PC-9 (cell line): ENCODE results near the gene CD93. TPM values are rescaled to one million over a fixed set of nuclear protein-coding genes. Genes with fewer than 3 reads are reported as not detected.

Source experiments
- BruUV-seq: library from RNA; stranded (reverse); fragments of 400-500 nt; replicated peaks from 2 replicates; lab custom pipeline; 2021; lab: Mats Ljungman, UMichigan
- CTCF ChIA-PET: fragments of 300-600 bp; sonication (Branson Sonifier 250); formaldehyde crosslinking; loops from one replicate; lab custom pipeline; 2022; ENCODE audit warnings: antibody characterized with exemption; lab: Charles Lee
- POLR2A ChIA-PET: fragments of 300-600 bp; sonication (Branson Sonifier 250); formaldehyde crosslinking; loops from one replicate; lab custom pipeline; 2022; ENCODE audit warnings: antibody characterized with exemption; ENCODE audit not compliant: unreplicated experiment; lab: Charles Lee
- DNase-seq, 2 experiments: peaks; one replicate each; pipeline versions ENCODE4 v3.0.0 to v3.0.0-alpha.2; 2015 to 2022; ENCODE audit warnings: mixed read lengths in 1 of 2
- H2AFZ ChIP-seq: fragments of 200-600 bp; sonication (generic); 2 replicates; pipeline ENCODE4 v1.8.1; 2017; ENCODE audit warnings: antibody characterized with exemption
- H3F3A ChIP-seq: fragments of 200-600 bp; sonication (generic); 2 replicates; pipeline ENCODE4 v1.8.1; 2017; ENCODE audit warnings: antibody characterized with exemption, mild to moderate bottlenecking, low read depth; ENCODE audit not compliant: insufficient read depth
- H3K27ac ChIP-seq: fragments of 200-600 bp; sonication (generic); 2 replicates; pipeline ENCODE4 v1.6.1; 2016; ENCODE audit warnings: mixed run types
- H3K27me3 ChIP-seq: fragments of 200-600 bp; sonication (generic); 2 replicates; pipeline ENCODE4 v1.6.1; 2016; ENCODE audit warnings: low read depth, mixed run types; ENCODE audit not compliant: insufficient read depth
- H3K36me3 ChIP-seq: fragments of 200-600 bp; sonication (generic); 2 replicates; pipeline ENCODE4 v1.6.1; 2016; ENCODE audit warnings: low read depth, mixed run types
- H3K4me1 ChIP-seq: fragments of 200-600 bp; sonication (generic); replicated peaks from 2 replicates; pipeline ENCODE4 v1.6.1; 2016; ENCODE audit warnings: mixed run types; ENCODE audit not compliant: insufficient read depth
- H3K4me2 ChIP-seq: fragments of 200-600 bp; sonication (generic); 2 replicates; pipeline ENCODE4 v1.6.1; 2017; ENCODE audit warnings: mixed run types
- H3K4me3 ChIP-seq: fragments of 200-600 bp; sonication (generic); 2 replicates; pipeline ENCODE4 v1.6.1; 2016; ENCODE audit warnings: mixed run types
- H3K79me2 ChIP-seq: fragments of 200-600 bp; sonication (generic); 2 replicates; pipeline ENCODE4 v1.6.1; 2017; ENCODE audit warnings: low read depth, mixed run types
- H3K9me2 ChIP-seq: fragments of 200-600 bp; sonication (generic); 2 replicates; pipeline ENCODE4 v1.8.1; 2017; ENCODE audit warnings: mild to moderate bottlenecking; ENCODE audit not compliant: insufficient read depth
- H3K9me3 ChIP-seq: fragments of 200-600 bp; sonication (generic); 2 replicates; pipeline ENCODE4 v1.8.1; 2016; ENCODE audit warnings: low read depth; ENCODE audit not compliant: insufficient read depth
- H4K20me1 ChIP-seq: fragments of 200-600 bp; sonication (generic); 2 replicates; pipeline ENCODE4 v1.8.1; 2017; ENCODE audit not compliant: insufficient read depth
- CTCF ChIP-seq: fragments of 200-600 bp; sonication (generic); conservative IDR thresholded peaks from 2 replicates; pipeline ENCODE4 v1.6.1; 2017; ENCODE audit warnings: mixed run types, antibody characterized with exemption, mild to moderate bottlenecking, moderate library complexity
- EZH2 ChIP-seq: fragments of 200-600 bp; sonication (generic); IDR thresholded peaks from 2 replicates; pipeline ENCODE4 v1.8.0; 2017; ENCODE audit warnings: antibody characterized with exemption, low read depth
- intact Hi-C: fragments of 100-400 bp; cut with micrococcal nuclease; formaldehyde crosslinking; loops from one replicate; pipeline ENCODE4 v1.10.0; 2022; ENCODE audit not compliant: unreplicated experiment
- total RNA-seq: library from RNA; stranded (reverse); gene quantifications from 2 replicates; pipeline ENCODE4 v1.2.3, GENCODE V29; 2021

Gene CD93
- total RNA-seq, 1 experiment from 2014 or later: 0.07 TPM

- Histone ChIP-seq H3K4me3 (no peak overlapping the region), H3K79me2 (no peaks in the 10 kb centered on the region), H3K9me3 (no peaks in the 10 kb centered on the region), H3K4me1 (no peaks in the 10 kb centered on the region), H2AFZ (no peak overlapping the region), H3K4me2 (no peak overlapping the region), H3F3A (peaks cover 6% of the 10 kb centered on the region; the same call in 1 of the 2 replicates), H3K36me3 (no peaks in the 10 kb centered on the region), H3K9me2 (no peaks in the 10 kb centered on the region), H4K20me1 (no peaks in the 10 kb centered on the region), H3K27ac (no peak overlapping the region), H3K27me3 (no peaks in the 10 kb centered on the region)
- no TSS peak for BruUV-seq
- TF ChIP-seq CTCF: no peak
- no peak for TF ChIP-seq EZH2
- intact Hi-C loops: no loop called here
- DNase-seq: no peak
- ChIA-PET POLR2A (no interaction called here), CTCF (no interaction called here)
These were observed 5.6 kb downstream of the CD93 start for GRCh38 chr20:23080521-23080920.

- Histone ChIP-seq H3K9me2 (no peaks in the 10 kb centered on the region), H4K20me1 (no peaks in the 10 kb centered on the region), H3K4me3 (no peak overlapping the region), H3K4me2 (no peak overlapping the region), H3K27ac (no peak overlapping the region), H3F3A (peaks cover 6% of the 10 kb centered on the region; the same call in 1 of the 2 replicates), H3K79me2 (no peaks in the 10 kb centered on the region), H3K27me3 (no peaks in the 10 kb centered on the region), H3K9me3 (no peaks in the 10 kb centered on the region), H2AFZ (no peak overlapping the region), H3K4me1 (no peaks in the 10 kb centered on the region), H3K36me3 (no peaks in the 10 kb centered on the region)
- ChIA-PET POLR2A (no interaction called here), CTCF (no interaction called here)
- intact Hi-C loops: no loop called here
- BruUV-seq: no TSS peak
- TF ChIP-seq CTCF (no peak), EZH2 (no peak)
- no peak for DNase-seq
These were observed 6.2 kb downstream of the CD93 start for GRCh38 chr20:23079926-23080325.

GRCh38 chr20:23079016-23079351 is 7.1 kb downstream of the CD93 start:
- BruUV-seq: no TSS peak
- Histone ChIP-seq H3K36me3 (no peaks in the 10 kb centered on the region), H3K9me3 (no peaks in the 10 kb centered on the region), H3K4me1 (no peaks in the 10 kb centered on the region), H3F3A (peaks cover 6% of the 10 kb centered on the region; the same call in 1 of the 2 replicates), H3K27me3 (no peaks in the 10 kb centered on the region), H3K4me2 (no peak overlapping the region), H3K4me3 (no peak overlapping the region), H3K79me2 (no peaks in the 10 kb centered on the region), H3K9me2 (no peaks in the 10 kb centered on the region), H3K27ac (no peak overlapping the region), H4K20me1 (no peaks in the 10 kb centered on the region), H2AFZ (no peak overlapping the region)
- no peak for DNase-seq
- CTCF ChIA-PET: no interaction called here
- POLR2A ChIA-PET: no interaction called here
- TF ChIP-seq EZH2 (no peak), CTCF (peak; percentile 47; the same call in 1 of the 2 replicates)
- intact Hi-C loops: no loop called here
